HEK293 (cell line): ENCODE measurements around the gene NUP107.

ENCODE experiments used
- GLI2 ChIP-seq: fragments of 450-650 bp; formaldehyde crosslinking; IDR thresholded peaks from 2 replicates; pipeline ENCODE4; 2017; ENCODE audit warnings: missing biosample characterization, missing genetic modification characterization, low read depth, borderline replicate concordance
- HOXA7 ChIP-seq: sonication (generic); formaldehyde crosslinking; IDR thresholded peaks from 2 replicates; pipeline ENCODE4 v1.8.1; 2022; ENCODE audit warnings: missing genetic modification reagents, borderline replicate concordance
- IKZF3 ChIP-seq: fragments of 450-650 bp; IDR thresholded peaks from 2 replicates; pipeline ENCODE4 v1.5.0; 2018; ENCODE audit warnings: missing biosample characterization, mild to moderate bottlenecking, missing genetic modification characterization, moderate library complexity
- MEIS1 ChIP-seq: sonication (generic); formaldehyde crosslinking; IDR thresholded peaks from 2 replicates; pipeline ENCODE4 v1.8.1; 2022; ENCODE audit warnings: missing genetic modification reagents, mild to moderate bottlenecking, borderline replicate concordance
- ZBTB6 ChIP-seq: fragments of 450-650 bp; formaldehyde crosslinking; IDR thresholded peaks from 2 replicates; pipeline ENCODE4 v1.5.1; 2017; ENCODE audit warnings: missing biosample characterization, missing genetic modification characterization
- ZNF114 ChIP-seq: fragments of 450-650 bp; formaldehyde crosslinking; IDR thresholded peaks from 2 replicates; pipeline ENCODE4 v1.5.0; 2017; ENCODE audit warnings: missing biosample characterization, missing genetic modification characterization
- ZNF157 ChIP-seq: fragments of 450-650 bp; formaldehyde crosslinking; IDR thresholded peaks from 2 replicates; pipeline ENCODE4 v1.5.1; 2016; ENCODE audit warnings: missing biosample characterization, missing genetic modification characterization
- ZNF174 ChIP-seq: fragments of 450-650 bp; formaldehyde crosslinking; IDR thresholded peaks from 2 replicates; pipeline ENCODE4 v1.5.0; 2017; ENCODE audit warnings: missing biosample characterization, mild to moderate bottlenecking, missing genetic modification characterization
- ZNF175 ChIP-seq: fragments of 450-650 bp; formaldehyde crosslinking; IDR thresholded peaks from 2 replicates; pipeline ENCODE4 v1.5.1; 2016; ENCODE audit warnings: missing biosample characterization, missing genetic modification characterization
- ZNF2 ChIP-seq: fragments of 450-650 bp; formaldehyde crosslinking; IDR thresholded peaks from 2 replicates; pipeline ENCODE4 v1.5.1; 2016; ENCODE audit warnings: missing biosample characterization, missing genetic modification characterization
- ZNF248 ChIP-seq: fragments of 450-650 bp; formaldehyde crosslinking; IDR thresholded peaks from 2 replicates; pipeline ENCODE4 v1.5.1; 2017; ENCODE audit warnings: missing biosample characterization, missing genetic modification characterization
- ZNF280C ChIP-seq: fragments of 450-650 bp; formaldehyde crosslinking; IDR thresholded peaks from 2 replicates; pipeline ENCODE4 v1.5.1; 2016; ENCODE audit warnings: missing biosample characterization, missing genetic modification characterization
- ZNF280D ChIP-seq: fragments of 450-650 bp; formaldehyde crosslinking; IDR thresholded peaks from 2 replicates; pipeline ENCODE4 v1.5.1; 2016; ENCODE audit warnings: missing biosample characterization, missing genetic modification characterization
- ZNF350 ChIP-seq: fragments of 450-650 bp; formaldehyde crosslinking; IDR thresholded peaks from 2 replicates; pipeline ENCODE4 v1.5.0; 2017; ENCODE audit warnings: missing biosample characterization, mild to moderate bottlenecking, missing genetic modification characterization
- ZNF37A ChIP-seq: fragments of 450-650 bp; IDR thresholded peaks from 2 replicates; pipeline ENCODE4 v1.5.1; 2018; ENCODE audit warnings: missing biosample characterization, missing genetic modification characterization
- ZNF518A ChIP-seq: fragments of 450-650 bp; formaldehyde crosslinking; conservative IDR thresholded peaks from 2 replicates; pipeline ENCODE4 v1.5.1; 2016; ENCODE audit warnings: low read depth, missing biosample characterization, missing genetic modification characterization
- ZNF521 ChIP-seq: fragments of 450-650 bp; formaldehyde crosslinking; IDR thresholded peaks from 2 replicates; pipeline ENCODE4 v1.5.1; 2017; ENCODE audit warnings: missing biosample characterization, mild to moderate bottlenecking, missing genetic modification characterization
- ZNF529 ChIP-seq: fragments of 450-650 bp; formaldehyde crosslinking; IDR thresholded peaks from 2 replicates; pipeline ENCODE4 v1.5.1; 2017; ENCODE audit warnings: missing genetic modification characterization, missing biosample characterization; ENCODE audit not compliant: insufficient replicate concordance
- ZNF585B ChIP-seq: fragments of 450-650 bp; formaldehyde crosslinking; IDR thresholded peaks from 2 replicates; pipeline ENCODE4 v1.5.1; 2016; ENCODE audit warnings: missing biosample characterization, missing genetic modification characterization
- ZNF610 ChIP-seq: fragments of 450-650 bp; formaldehyde crosslinking; IDR thresholded peaks from 2 replicates; pipeline ENCODE4 v1.5.1; 2016; ENCODE audit warnings: missing biosample characterization, missing genetic modification characterization, borderline replicate concordance
- ZNF654 ChIP-seq: fragments of 450-650 bp; formaldehyde crosslinking; IDR thresholded peaks from 2 replicates; pipeline ENCODE4 v1.5.1; 2016; ENCODE audit warnings: low read depth, missing biosample characterization, missing genetic modification characterization
- ZNF660 ChIP-seq: fragments of 450-650 bp; IDR thresholded peaks from 2 replicates; pipeline ENCODE4 v1.5.1; 2018; ENCODE audit warnings: missing biosample characterization, mild to moderate bottlenecking, missing genetic modification characterization
- ZNF701 ChIP-seq: fragments of 450-650 bp; formaldehyde crosslinking; IDR thresholded peaks from 2 replicates; pipeline ENCODE4 v1.5.1; 2016; ENCODE audit warnings: missing biosample characterization, missing genetic modification characterization
- ZNF76 ChIP-seq: fragments of 450-650 bp; formaldehyde crosslinking; IDR thresholded peaks from 2 replicates; pipeline ENCODE4; 2016; ENCODE audit warnings: low read depth, missing biosample characterization, missing genetic modification characterization, borderline replicate concordance
- TF ChIP-seq, protein P1 (sequence below): fragments of 450-650 bp; formaldehyde crosslinking; IDR thresholded peaks from 2 replicates; pipeline ENCODE4 v1.5.1; 2017; ENCODE audit warnings: missing biosample characterization, missing genetic modification characterization

Gene NUP107

GRCh38 chr12:68686595-68687521 lies at the start of gene NUP107 (continued):
- TF ChIP-seq ZNF280D (tag by site-specific recombination) (no peak), ZNF37A (tag by site-specific recombination) (no peak), ZNF610 (tag by site-specific recombination) (no peak), ZNF76 (peak; percentile 78), ZNF654 (tag by site-specific recombination) (no peak), ZBTB6 (no peak), GLI2 (no peak; the same call in 1 of the 2 replicates), ZNF521 (tag by site-specific recombination) (no peak), ZNF114 (tag by site-specific recombination) (no peak), ZNF248 (no peak), HOXA7 (CRISPR knock-in tag) (no peak), ZNF175 (tag by site-specific recombination) (no peak), ZNF174 (tag by site-specific recombination) (no peak), MEIS1 (CRISPR knock-in tag) (no peak), ZNF660 (peak; percentile 94), ZNF585B (tag by site-specific recombination) (no peak), IKZF3 (tag by site-specific recombination) (peak; percentile 88), ZNF701 (tag by site-specific recombination) (no peak), ZNF2 (tag by site-specific recombination) (peak; percentile 77; the same call in 1 of the 2 replicates), ZNF529 (tag by site-specific recombination) (no peak), ZNF518A (peak; percentile 98), ZNF280C (tag by site-specific recombination) (no peak), ZNF157 (tag by site-specific recombination) (no peak), ZNF350 (no peak)
- TF ChIP-seq, protein P1, sequence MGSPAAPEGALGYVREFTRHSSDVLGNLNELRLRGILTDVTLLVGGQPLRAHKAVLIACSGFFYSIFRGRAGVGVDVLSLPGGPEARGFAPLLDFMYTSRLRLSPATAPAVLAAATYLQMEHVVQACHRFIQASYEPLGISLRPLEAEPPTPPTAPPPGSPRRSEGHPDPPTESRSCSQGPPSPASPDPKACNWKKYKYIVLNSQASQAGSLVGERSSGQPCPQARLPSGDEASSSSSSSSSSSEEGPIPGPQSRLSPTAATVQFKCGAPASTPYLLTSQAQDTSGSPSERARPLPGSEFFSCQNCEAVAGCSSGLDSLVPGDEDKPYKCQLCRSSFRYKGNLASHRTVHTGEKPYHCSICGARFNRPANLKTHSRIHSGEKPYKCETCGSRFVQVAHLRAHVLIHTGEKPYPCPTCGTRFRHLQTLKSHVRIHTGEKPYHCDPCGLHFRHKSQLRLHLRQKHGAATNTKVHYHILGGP (tag by site-specific recombination), result no peak
